Liver (tissue), 9 donors: ENCODE measurements around the gene CHKB. TPM values are rescaled to one million over a fixed set of nuclear protein-coding genes. Genes with fewer than 3 reads are reported as not detected.

Experiments
- DNase-seq: peaks from one replicate; pipeline ENCODE4 v3.0.0-alpha.2; 2017; ENCODE audit warnings: low spot score
- H3K27ac ChIP-seq, 2 donors: one replicate each; pipeline ENCODE4 v1.7.0; 2013; ENCODE audit warnings: inconsistent platforms in 2 of 2, low read length in 2 of 2, control low read depth in 1 of 2, low read depth in 1 of 2, mild to moderate bottlenecking in 1 of 2
- H3K27me3 ChIP-seq, 4 donors: one replicate each; pipeline versions ENCODE4 v1.6.1 to v1.7.0; 2013; ENCODE audit warnings: low read length in 3 of 4, inconsistent platforms in 1 of 4, mild to moderate bottlenecking in 1 of 4, moderate library complexity in 1 of 4; ENCODE audit not compliant: control insufficient read depth in 4 of 4, insufficient read depth in 4 of 4
- H3K36me3 ChIP-seq, 4 donors: one replicate each; pipeline versions ENCODE4 v1.6.1 to v1.7.0; 2013; ENCODE audit warnings: low read length in 3 of 4, mild to moderate bottlenecking in 3 of 4, low read depth in 1 of 4, moderate library complexity in 1 of 4; ENCODE audit not compliant: control insufficient read depth in 4 of 4, insufficient read depth in 3 of 4
- H3K4me1 ChIP-seq, 4 donors: one replicate each; pipeline versions ENCODE4 v1.6.1 to v1.7.0; 2013; ENCODE audit warnings: low read length in 3 of 4, mild to moderate bottlenecking in 3 of 4, moderate library complexity in 1 of 4; ENCODE audit not compliant: control insufficient read depth in 4 of 4, insufficient read depth in 4 of 4
- H3K4me3 ChIP-seq, 3 donors: one replicate each; pipeline versions ENCODE4 v1.6.1 to v1.7.0; 2013; ENCODE audit warnings: low read length in 3 of 3, control low read depth in 1 of 3, low read depth in 1 of 3, mild to moderate bottlenecking in 1 of 3
- H3K9ac ChIP-seq, 2 donors: one replicate each; pipeline ENCODE4 v1.7.0; 2013; ENCODE audit warnings: low read length in 2 of 2, mild to moderate bottlenecking in 2 of 2, moderate library complexity in 2 of 2, control low read depth in 1 of 2, low read depth in 1 of 2
- H3K9me3 ChIP-seq, 4 donors: one replicate each; pipeline versions ENCODE4 v1.6.1 to v1.7.0; 2013; ENCODE audit warnings: low read length in 3 of 4; ENCODE audit not compliant: control insufficient read depth in 4 of 4
- CTCF ChIP-seq: fragments of 150-350 bp; IDR thresholded peaks from 2 replicates; pipeline ENCODE4 v1.5.1; 2017; ENCODE audit warnings: improper control_type of control experiment, low read depth, low read length; ENCODE audit not compliant: missing input control
- EGR1 ChIP-seq, 2 donors: IDR thresholded peaks; 2 replicates each; pipeline ENCODE4 v1.6.1; 2016 to 2018; ENCODE audit warnings: antibody characterized with exemption in 2 of 2, low read depth in 2 of 2
- FOXA1 ChIP-seq: IDR thresholded peaks from 2 replicates; pipeline ENCODE4 v1.6.1; 2016; ENCODE audit warnings: antibody characterized with exemption
- FOXA2 ChIP-seq: IDR thresholded peaks from 2 replicates; pipeline ENCODE4 v1.6.1; 2016; ENCODE audit warnings: antibody characterized with exemption
- GABPA ChIP-seq, 2 donors: IDR thresholded peaks in 1 of 2; conservative IDR thresholded peaks in 1 of 2; 2 replicates each; pipeline ENCODE4 v1.6.1; 2016; ENCODE audit warnings: antibody characterized with exemption in 2 of 2, mild to moderate bottlenecking in 1 of 2, moderate library complexity in 1 of 2
- HNF4A ChIP-seq, 2 donors: conservative IDR thresholded peaks; 2 replicates each; pipeline ENCODE4 v1.6.1; 2016; ENCODE audit warnings: antibody characterized with exemption in 2 of 2, mild to moderate bottlenecking in 2 of 2
- HNF4G ChIP-seq: IDR thresholded peaks from 2 replicates; pipeline ENCODE4 v1.6.1; 2016; ENCODE audit warnings: antibody characterized with exemption
- JUND ChIP-seq, 2 donors: IDR thresholded peaks; 2 replicates each; pipeline ENCODE4 v1.6.1; 2016; ENCODE audit warnings: antibody characterized with exemption in 2 of 2
- NR2F2 ChIP-seq: IDR thresholded peaks from 2 replicates; pipeline ENCODE4 v1.6.1; 2016; ENCODE audit warnings: antibody characterized with exemption
- RAD21 ChIP-seq, 2 donors: IDR thresholded peaks; 2 replicates each; pipeline ENCODE4 v1.6.1; 2016; ENCODE audit warnings: antibody characterized with exemption in 2 of 2, mild to moderate bottlenecking in 2 of 2
- RXRA ChIP-seq, 2 donors: IDR thresholded peaks; 2 replicates each; pipeline ENCODE4 v1.6.1; 2017 to 2018; ENCODE audit warnings: antibody characterized with exemption in 2 of 2, mild to moderate bottlenecking in 1 of 2
- SP1 ChIP-seq: IDR thresholded peaks from 2 replicates; pipeline ENCODE4 v1.6.1; 2018; ENCODE audit warnings: antibody characterized with exemption, mild to moderate bottlenecking
- TAF1 ChIP-seq: conservative IDR thresholded peaks from 2 replicates; pipeline ENCODE4 v1.6.1; 2016; ENCODE audit warnings: antibody characterized with exemption, mild to moderate bottlenecking
- YY1 ChIP-seq: IDR thresholded peaks from 2 replicates; pipeline ENCODE4 v1.6.1; 2016; ENCODE audit warnings: antibody characterized with exemption, mild to moderate bottlenecking
- WGBS: extraction: QIAGEN DNeasy Blood & Tissue Kit; methylation state at CpG from one replicate; pipeline ENCODE4 v1.1.7; 2013; 5-methylcytosine and 5-hydroxymethylcytosine counted together
- polyA plus RNA-seq, 2 donors: library from polyadenylated mRNA; stranded (reverse) in 1 of 2; unstranded in 1 of 2; fragments of 200-250 nt in 1 of 2; fragments of >200 nt in 1 of 2; fragmentation: Nextera tagmentation in 1 of 2; extraction: Ambion mirVana in 1 of 2; gene quantifications; one replicate each; pipeline versions ENCODE4 v1.2.1 to v1.2.3, GENCODE V29; 2013 to 2015
- total RNA-seq, 2 donors: library from RNA; depleted of rRNA; stranded (reverse); fragments of >200 nt; gene quantifications; one replicate each; pipeline ENCODE4 v1.2.3, GENCODE V29; 2014
- TF ChIP-seq, protein P1 (sequence below): IDR thresholded peaks from 2 replicates; pipeline ENCODE4 v1.6.1; 2016; ENCODE audit warnings: antibody characterized with exemption
- TF ChIP-seq, protein P2 (sequence below): IDR thresholded peaks from 2 replicates; pipeline ENCODE4 v1.6.1; 2016; ENCODE audit warnings: antibody characterized with exemption
- TF ChIP-seq, protein P3 (sequence below): IDR thresholded peaks from 2 replicates; pipeline ENCODE4 v1.6.1; 2016; ENCODE audit warnings: antibody characterized with exemption
- donor health status: healthy.
- donor health status: healthy.
- donor health status: healthy.
- donor health status: healthy.
- donor health status: healthy.

Gene CHKB
- total and polyA plus RNA-seq, 4 donors, result 17.9 to 24.2 (median 20.6) TPM

DNA sequence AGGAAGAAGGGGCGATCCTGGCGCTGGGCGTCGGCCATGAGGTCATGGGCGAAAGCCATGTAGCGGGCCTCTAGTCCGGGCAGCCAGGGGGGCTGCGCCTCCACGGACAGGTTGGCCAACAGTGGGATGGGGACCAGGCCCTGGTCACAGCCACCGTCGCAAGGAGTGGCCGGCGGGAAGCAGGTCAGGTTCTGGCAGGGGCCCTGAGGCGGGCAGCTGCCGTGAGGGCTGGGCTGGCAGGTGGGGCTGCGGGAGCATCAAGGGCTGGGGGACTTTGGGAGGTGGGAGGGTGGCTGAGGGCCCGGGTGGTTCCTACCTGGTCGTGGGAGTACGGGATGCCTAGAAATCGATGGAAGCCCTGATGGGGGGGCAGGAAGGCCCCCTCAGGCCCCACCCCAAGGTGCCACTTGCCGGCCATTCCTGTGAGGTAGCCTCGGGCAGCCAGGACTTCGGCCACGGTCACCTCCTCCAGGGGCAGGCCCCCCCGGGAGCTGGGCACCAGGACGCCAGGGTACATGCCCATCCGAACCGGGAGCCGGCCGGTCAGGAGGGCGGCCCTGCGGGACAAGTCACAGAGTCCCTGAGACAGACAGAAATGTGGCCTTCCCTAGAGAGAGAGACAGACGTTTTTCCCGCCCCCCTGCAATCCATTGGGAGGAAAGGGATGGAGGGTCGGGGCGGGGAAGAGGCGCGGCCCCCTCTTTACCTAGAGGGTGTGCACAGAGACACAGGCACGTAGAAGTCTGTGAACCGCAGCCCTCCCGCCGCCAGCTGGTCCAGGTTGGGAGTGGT is 44.4 kb upstream of the CHKB start:
- Histone ChIP-seq H3K4me1 (peaks cover 10 to 47% (median 20%) of the 10 kb centered on the region in 4 donors), H3K27me3 (no peaks in the 10 kb centered on the region), H3K9ac (peak overlapping the region in 1 of 2 donors; percentile 80), H3K36me3 (no peaks in the 10 kb centered on the region), H3K4me3 (peak overlapping the region; percentile 64 to 88 (median 79)), H3K9me3 (no peaks in the 10 kb centered on the region), H3K27ac (peak overlapping the region; percentile 41 to 52)
- 82% methylated on average over 42 of the region's 42 CpGs for WGBS
- TF ChIP-seq NR2F2, result no peak
- TF ChIP-seq TAF1, result no peak
- TF ChIP-seq, protein P1, sequence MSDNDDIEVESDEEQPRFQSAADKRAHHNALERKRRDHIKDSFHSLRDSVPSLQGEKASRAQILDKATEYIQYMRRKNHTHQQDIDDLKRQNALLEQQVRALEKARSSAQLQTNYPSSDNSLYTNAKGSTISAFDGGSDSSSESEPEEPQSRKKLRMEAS, result no peak
- TF ChIP-seq YY1, result no peak
- TF ChIP-seq HNF4G, result no peak
- no peak for TF ChIP-seq FOXA1
- no peak for TF ChIP-seq EGR1 (IDR thresholded peaks at IDR 0.05; ENCODE audit: low read depth in 2 of 2)
- TF ChIP-seq HNF4A (conservative IDR thresholded peaks at IDR 0.05), result no peak
- TF ChIP-seq, protein P2, sequence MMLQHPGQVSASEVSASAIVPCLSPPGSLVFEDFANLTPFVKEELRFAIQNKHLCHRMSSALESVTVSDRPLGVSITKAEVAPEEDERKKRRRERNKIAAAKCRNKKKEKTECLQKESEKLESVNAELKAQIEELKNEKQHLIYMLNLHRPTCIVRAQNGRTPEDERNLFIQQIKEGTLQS, result no peak
- no peak for TF ChIP-seq GABPA (IDR thresholded peaks at IDR 0.05 in 1 of 2, conservative IDR thresholded peaks at IDR 0.05 in 1 of 2)
- no peak for TF ChIP-seq RXRA (IDR thresholded peaks at IDR 0.05)
- TF ChIP-seq RAD21 (IDR thresholded peaks at IDR 0.05), result no peak
- no peak for TF ChIP-seq SP1
- TF ChIP-seq FOXA2, result no peak
- no peak for TF ChIP-seq CTCF
- no peak for TF ChIP-seq JUND (IDR thresholded peaks at IDR 0.05)
- DNase-seq, result no peak

DNA sequence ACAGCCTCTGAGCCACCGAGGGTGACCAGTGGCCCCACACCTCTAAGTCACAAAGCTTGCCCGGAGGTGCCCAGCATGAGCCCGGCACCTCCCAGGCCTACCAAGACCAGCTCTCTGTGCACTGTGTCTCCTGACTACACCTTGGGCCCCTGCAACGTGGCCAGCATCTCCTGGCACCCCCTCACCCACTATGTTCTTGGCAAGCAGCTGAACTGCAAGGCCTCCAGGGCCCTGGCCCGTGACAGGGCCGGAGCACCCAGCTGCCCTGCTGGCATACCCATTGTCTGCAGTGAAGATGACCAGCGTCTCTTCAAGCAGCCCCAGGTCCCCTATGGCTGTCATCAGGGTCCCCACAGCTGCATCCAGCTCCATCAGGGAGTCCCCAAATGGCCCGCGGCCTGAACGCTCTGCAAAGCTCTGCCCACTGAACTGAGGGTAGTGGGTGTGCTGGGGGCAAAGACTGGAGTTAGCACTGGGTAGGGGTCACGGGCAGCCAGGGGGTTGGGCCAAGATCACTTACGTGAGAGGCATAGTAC is 43.7 kb upstream of the CHKB start:
- no peak for DNase-seq
- WGBS, result 91% methylated on average over 12 of the region's 12 CpGs
- Histone ChIP-seq H3K9me3 (no peaks in the 10 kb centered on the region), H3K27ac (no peak overlapping the region), H3K4me3 (no peak overlapping the region), H3K27me3 (no peaks in the 10 kb centered on the region), H3K9ac (no peak overlapping the region), H3K36me3 (no peaks in the 10 kb centered on the region), H3K4me1 (peaks cover 10 to 54% (median 26%) of the 10 kb centered on the region in 4 donors)
- TF ChIP-seq, protein P3, sequence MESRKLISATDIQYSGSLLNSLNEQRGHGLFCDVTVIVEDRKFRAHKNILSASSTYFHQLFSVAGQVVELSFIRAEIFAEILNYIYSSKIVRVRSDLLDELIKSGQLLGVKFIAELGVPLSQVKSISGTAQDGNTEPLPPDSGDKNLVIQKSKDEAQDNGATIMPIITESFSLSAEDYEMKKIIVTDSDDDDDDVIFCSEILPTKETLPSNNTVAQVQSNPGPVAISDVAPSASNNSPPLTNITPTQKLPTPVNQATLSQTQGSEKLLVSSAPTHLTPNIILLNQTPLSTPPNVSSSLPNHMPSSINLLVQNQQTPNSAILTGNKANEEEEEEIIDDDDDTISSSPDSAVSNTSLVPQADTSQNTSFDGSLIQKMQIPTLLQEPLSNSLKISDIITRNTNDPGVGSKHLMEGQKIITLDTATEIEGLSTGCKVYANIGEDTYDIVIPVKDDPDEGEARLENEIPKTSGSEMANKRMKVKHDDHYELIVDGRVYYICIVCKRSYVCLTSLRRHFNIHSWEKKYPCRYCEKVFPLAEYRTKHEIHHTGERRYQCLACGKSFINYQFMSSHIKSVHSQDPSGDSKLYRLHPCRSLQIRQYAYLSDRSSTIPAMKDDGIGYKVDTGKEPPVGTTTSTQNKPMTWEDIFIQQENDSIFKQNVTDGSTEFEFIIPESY, result no peak
